CD8-positive, alpha-beta memory T cell (primary cell): ENCODE measurements around the gene CD1C. TPM values are rescaled to one million over a fixed set of nuclear protein-coding genes. Genes with fewer than 3 reads are reported as not detected.
"Not testable (repeated sequence)": the region's sequence is repeated elsewhere in the genome, so short reads cannot be mapped to it uniquely, and the experiment has no call there.

ENCODE experiments used
- CTCF ChIA-PET: fragments of 350-600 bp; sonication (Branson Sonifier 250); formaldehyde crosslinking; loops from one replicate; lab custom pipeline; 2021; ENCODE audit warnings: antibody characterized with exemption; lab: Charles Lee
- POLR2A ChIA-PET: fragments of 350-600 bp; sonication (Branson Sonifier 250); formaldehyde crosslinking; loops from one replicate; lab custom pipeline; 2021; ENCODE audit warnings: antibody characterized with exemption; lab: Charles Lee
- DNase-seq, 5 donors: peaks; one replicate each; pipeline versions ENCODE4 v3.0.0 to v3.0.0-alpha.2; 2020 to 2022; ENCODE audit warnings: mixed read lengths in 1 of 5
- H3K27ac ChIP-seq: one replicate; pipeline ENCODE4 v1.7.0; 2013; ENCODE audit warnings: low read depth, mild to moderate bottlenecking, low read length, moderate library complexity
- H3K27me3 ChIP-seq: 2 replicates; pipeline ENCODE4 v1.7.0; 2013; ENCODE audit warnings: low read length, mild to moderate bottlenecking; ENCODE audit not compliant: insufficient read depth, poor library complexity, severe bottlenecking
- H3K36me3 ChIP-seq: 2 replicates; pipeline ENCODE4 v1.7.0; 2013; ENCODE audit warnings: mild to moderate bottlenecking, low read length, moderate library complexity; ENCODE audit not compliant: insufficient read depth
- H3K4me1 ChIP-seq: 2 replicates; pipeline ENCODE4 v1.7.0; 2013; ENCODE audit warnings: mild to moderate bottlenecking, low read length, moderate library complexity; ENCODE audit not compliant: insufficient read depth
- H3K4me3 ChIP-seq: 2 replicates; pipeline ENCODE4 v1.7.0; 2013; ENCODE audit warnings: mild to moderate bottlenecking, low read length
- H3K9me3 ChIP-seq: 2 replicates; pipeline ENCODE4 v1.7.0; 2013; ENCODE audit warnings: mild to moderate bottlenecking, low read length
- H3K27ac Mint-ChIP-seq, 8 donors: one replicate each; pipeline ENCODE4 v1.8.0; 2020 to 2021; ENCODE audit warnings: mixed read lengths in 8 of 8, mild to moderate bottlenecking in 6 of 8, inconsistent platforms in 3 of 8, moderate library complexity in 3 of 8
- H3K27me3 Mint-ChIP-seq, 2 donors: one replicate each; pipeline ENCODE4 v1.8.0; 2020 to 2021; ENCODE audit warnings: mixed read lengths in 2 of 2, mild to moderate bottlenecking in 1 of 2, moderate library complexity in 1 of 2
- H3K36me3 Mint-ChIP-seq, 3 donors: one replicate each; pipeline ENCODE4 v1.8.0; 2020 to 2021; ENCODE audit warnings: mixed read lengths in 3 of 3, inconsistent platforms in 1 of 3, mild to moderate bottlenecking in 1 of 3
- H3K4me1 Mint-ChIP-seq, 3 donors: one replicate each; pipeline ENCODE4 v1.8.0; 2020 to 2021; ENCODE audit warnings: mixed read lengths in 3 of 3, inconsistent platforms in 1 of 3, mild to moderate bottlenecking in 1 of 3
- H3K4me3 Mint-ChIP-seq, 7 donors: one replicate each; pipeline ENCODE4 v1.8.0; 2020 to 2021; ENCODE audit warnings: mixed read lengths in 7 of 7, mild to moderate bottlenecking in 6 of 7, moderate library complexity in 4 of 7, inconsistent platforms in 2 of 7
- H3K9me3 Mint-ChIP-seq, 5 donors: one replicate each; pipeline ENCODE4 v1.8.0; 2020 to 2022; ENCODE audit warnings: mixed read lengths in 5 of 5, mild to moderate bottlenecking in 3 of 5, moderate library complexity in 2 of 5, inconsistent platforms in 1 of 5
- polyA plus RNA-seq: library from polyadenylated mRNA; unstranded; fragments of 300-500 nt; fragmentation: Illumina TruSeq; gene quantifications from one replicate; pipeline ENCODE4 v1.2.3, GENCODE V29; 2021
- total RNA-seq, 2 experiments: library from RNA; stranded (reverse); gene quantifications; one replicate each; pipeline ENCODE4 v1.2.3, GENCODE V29; 2021

Gene CD1C
- under 1 TPM; 0.31 to 0.37 TPM for total RNA-seq
- not detected for polyA plus RNA-seq

DNA sequence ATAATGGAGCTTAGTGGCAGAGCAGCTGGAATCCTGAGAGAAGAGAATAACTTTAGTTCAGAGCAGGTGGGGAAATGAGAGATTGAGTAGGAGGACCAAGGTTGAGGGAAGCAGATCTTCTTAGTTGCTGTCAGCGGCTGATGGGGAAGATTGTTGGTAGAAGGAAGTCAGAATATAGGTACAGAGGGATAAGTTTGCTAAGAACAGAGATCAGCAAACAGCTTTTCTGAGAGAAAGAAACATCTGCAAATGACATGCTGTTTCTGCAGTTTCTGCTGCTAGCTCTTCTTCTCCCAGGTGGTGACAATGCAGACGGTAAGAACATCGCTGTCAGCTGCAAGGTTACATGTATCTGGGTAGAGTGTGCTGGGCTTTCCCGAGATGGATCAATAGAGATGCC is at the start of gene CD1C:
TSS of gene CD1C (plus strand) at position 113 of the 400 bp plus-strand sequence. CDS start at position 255, 142 bp downstream.
- no peak for DNase-seq
- Histone ChIP-seq H3K4me1 (no peaks in the 10 kb centered on the region), H3K4me3 (no peak within 1 kb of the TSS), H3K27ac (no peak within 1 kb of the TSS), H3K27me3 (no peaks in the 10 kb centered on the region), H3K9me3 (no peaks in the 10 kb centered on the region), H3K36me3 (no peaks in the 10 kb centered on the region)
- Mint-ChIP-seq H3K36me3 (no peaks in the 10 kb centered on the region), H3K27ac (no peak within 1 kb of the TSS), H3K4me3 (no peak within 1 kb of the TSS), H3K27me3 (peaks cover 8 to 26% of the 10 kb centered on the region in 2 donors), H3K4me1 (peaks cover 9 to 11% (median 10%) of the 10 kb centered on the region in 3 donors), H3K9me3 (no peaks in the 10 kb centered on the region)
- ChIA-PET POLR2A (no interaction called here), CTCF (no interaction called here)

DNA sequence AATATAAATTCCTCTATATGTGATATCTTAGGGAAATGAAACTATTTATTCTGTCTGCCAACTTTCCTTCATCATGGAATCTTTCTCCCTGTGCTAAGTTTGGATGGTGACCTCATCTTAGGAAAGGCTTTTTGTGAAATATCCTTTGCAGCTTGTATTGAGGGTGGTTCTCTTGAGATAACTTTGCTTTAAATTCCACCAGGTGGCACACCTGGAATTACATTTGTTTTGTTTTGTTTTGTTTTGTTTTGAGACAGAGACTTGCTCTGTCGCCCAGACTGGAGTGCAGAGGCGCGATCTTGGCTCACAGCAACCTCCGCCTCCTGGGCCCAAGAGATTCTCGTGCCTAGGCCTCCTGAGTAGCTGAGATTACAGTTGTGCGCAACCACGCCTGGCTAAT is 43.1 kb upstream of the CD1C start:
- ChIA-PET CTCF (interaction anchor here (1.2 kb wide), 1 partner anchor 43 kb away, joined by 3 read pairs; no protein-coding TSS in a partner anchor), POLR2A (no interaction called here)
- Histone ChIP-seq H3K9me3 (no peaks in the 10 kb centered on the region), H3K27me3 (no peaks in the 10 kb centered on the region), H3K36me3 (no peaks in the 10 kb centered on the region), H3K4me1 (peaks cover 24% of the 10 kb centered on the region), H3K27ac (no peak overlapping the region), H3K4me3 (no peak overlapping the region)
- Mint-ChIP-seq H3K27ac (no peak overlapping the region), H3K4me1 (peaks cover 22 to 26% (median 24%) of the 10 kb centered on the region in 3 donors), H3K27me3 (peaks cover 13 to 15% of the 10 kb centered on the region in 2 donors), H3K4me3 (no peak overlapping the region), H3K9me3 (peaks cover 0 to 3% (median 0%) of the 10 kb centered on the region in 5 donors), H3K36me3 (peaks cover 0 to 5% (median 0%) of the 10 kb centered on the region in 3 donors)
- no peak for DNase-seq

DNA sequence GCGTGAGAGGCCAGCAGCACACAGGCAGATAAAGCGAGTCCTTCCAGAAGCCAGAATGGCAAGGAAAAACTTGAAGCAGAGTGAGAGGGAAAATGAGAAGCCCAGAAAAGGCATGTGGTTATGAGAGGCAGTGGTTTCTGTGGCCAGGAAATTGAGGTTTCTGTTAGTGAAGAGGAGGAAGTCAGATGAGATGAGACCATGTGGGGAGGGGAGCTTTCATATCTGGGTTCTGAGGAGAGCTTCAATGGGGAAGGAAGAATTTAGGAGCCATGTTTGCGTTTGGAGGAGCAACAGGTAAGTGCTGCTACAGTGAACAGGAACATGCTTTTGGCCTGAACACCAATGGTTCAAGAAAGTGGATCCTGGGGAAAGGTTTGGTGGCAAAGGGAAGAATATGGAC is 41.6 kb upstream of the CD1C start:
- no peak overlapping the region for H3K4me3 ChIP-seq

DNA sequence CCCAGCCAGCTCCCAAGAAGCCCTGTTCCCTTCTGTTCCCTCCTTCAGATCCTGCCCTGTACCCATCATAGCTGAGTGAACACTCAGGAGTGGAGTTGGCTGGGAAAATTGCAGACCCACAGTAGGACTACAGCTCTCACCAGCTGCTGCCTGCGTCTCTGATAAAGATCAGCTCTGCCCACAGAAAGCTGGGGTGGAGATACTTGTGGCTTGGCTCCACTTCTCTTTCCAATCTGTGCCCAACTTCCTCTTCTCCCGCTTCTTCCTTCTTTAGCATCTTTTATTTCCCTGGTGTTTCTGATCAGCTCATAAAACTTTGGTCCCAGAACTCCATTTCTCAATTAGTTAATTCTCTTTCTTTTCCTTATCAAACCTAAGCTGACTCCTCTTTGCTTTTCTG is 41.0 kb upstream of the CD1C start:
- Mint-ChIP-seq H3K36me3 (peaks cover 0 to 5% (median 0%) of the 10 kb centered on the region in 3 donors), H3K4me1 (peaks cover 22 to 26% (median 24%) of the 10 kb centered on the region in 3 donors), H3K27ac (no peak overlapping the region), H3K4me3 (peak overlapping the region in 3 of 7 donors; percentile 18 to 74 (median 34)), H3K9me3 (no peaks in the 10 kb centered on the region), H3K27me3 (peaks cover 13 to 19% of the 10 kb centered on the region in 2 donors)
- ChIA-PET CTCF (interaction anchor here (1.2 kb wide), 1 partner anchor 44 kb away, joined by 4 read pairs; no protein-coding TSS in a partner anchor), POLR2A (no interaction called here)
- H3K27me3 ChIP-seq = no peaks in the 10 kb centered on the region
- no peak overlapping the region for H3K27ac ChIP-seq
- no peak overlapping the region for H3K4me3 ChIP-seq
- H3K36me3 ChIP-seq = no peaks in the 10 kb centered on the region
- H3K9me3 ChIP-seq = no peaks in the 10 kb centered on the region
- DNase-seq = no peak
- H3K4me1 ChIP-seq = peaks cover 24% of the 10 kb centered on the region

More for the DNA sequence above, 41.6 kb upstream of the CD1C start:
- Histone ChIP-seq H3K9me3 (no peaks in the 10 kb centered on the region), H3K27ac (no peak overlapping the region), H3K4me1 (peaks cover 24% of the 10 kb centered on the region), H3K27me3 (no peaks in the 10 kb centered on the region), H3K36me3 (no peaks in the 10 kb centered on the region)
- peak in 4 of 5 donors; percentile 18 to 55 (median 33) for DNase-seq
- POLR2A ChIA-PET = no interaction called here
- Mint-ChIP-seq H3K4me3 (peak overlapping the region; percentile 2 to 65 (median 42)), H3K4me1 (peaks cover 22 to 26% (median 24%) of the 10 kb centered on the region in 3 donors), H3K27ac (peak overlapping the region in 2 of 8 donors; percentile 1 to 11), H3K36me3 (peaks cover 0 to 5% (median 0%) of the 10 kb centered on the region in 3 donors), H3K27me3 (peaks cover 13 to 19% of the 10 kb centered on the region in 2 donors), H3K9me3 (no peaks in the 10 kb centered on the region)
- CTCF ChIA-PET = interaction anchor here (1.2 kb wide), 1 partner anchor 44 kb away, joined by 4 read pairs; no protein-coding TSS in a partner anchor

DNA sequence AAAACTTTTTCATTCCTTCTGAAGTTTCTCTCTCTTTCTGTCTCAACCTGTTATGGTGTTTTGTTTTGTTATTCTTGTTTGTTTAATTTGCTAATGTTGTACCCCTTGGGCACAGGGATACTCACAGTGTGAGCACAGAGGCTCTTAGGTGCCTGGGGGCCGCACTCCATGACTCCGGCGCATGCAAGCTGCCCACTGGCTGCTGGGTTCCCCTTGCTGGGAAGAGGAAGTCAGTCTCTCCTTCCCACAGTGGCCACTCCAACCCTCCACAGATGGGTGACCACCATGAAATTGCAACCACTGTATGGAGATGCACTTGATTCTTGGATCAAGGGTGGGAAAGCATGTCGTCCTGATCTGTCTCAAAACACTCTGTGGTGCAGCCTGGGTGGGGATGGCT is 40.1 kb upstream of the CD1C start:
- no peak overlapping the region for H3K27ac ChIP-seq
- H3K4me3 Mint-ChIP-seq = no peak overlapping the region
- H3K9me3 ChIP-seq = no peaks in the 10 kb centered on the region
- ChIA-PET POLR2A (no interaction called here), CTCF (no interaction called here)
- H3K36me3 Mint-ChIP-seq = peaks cover 0 to 5% (median 0%) of the 10 kb centered on the region in 3 donors
- H3K36me3 ChIP-seq = no peaks in the 10 kb centered on the region
- H3K27ac Mint-ChIP-seq = no peak overlapping the region
- H3K27me3 Mint-ChIP-seq = peaks cover 11 to 19% of the 10 kb centered on the region in 2 donors
- no peaks in the 10 kb centered on the region for H3K9me3 Mint-ChIP-seq
- no peaks in the 10 kb centered on the region for H3K27me3 ChIP-seq
- H3K4me1 Mint-ChIP-seq = peaks cover 22 to 26% (median 24%) of the 10 kb centered on the region in 3 donors
- H3K4me3 ChIP-seq = no peak overlapping the region
- DNase-seq = no peak
- H3K4me1 ChIP-seq = peaks cover 24% of the 10 kb centered on the region

GRCh38 chr1:158251163-158251562 is 38.6 kb upstream of the CD1C start:
- Mint-ChIP-seq H3K9me3 (no peaks in the 10 kb centered on the region), H3K27ac (peak overlapping the region in 1 of 8 donors; percentile 61), H3K27me3 (peaks cover 6 to 19% of the 10 kb centered on the region in 2 donors), H3K36me3 (peaks cover 0 to 5% (median 0%) of the 10 kb centered on the region in 3 donors), H3K4me1 (peaks cover 22 to 26% (median 24%) of the 10 kb centered on the region in 3 donors), H3K4me3 (no peak overlapping the region)
- ChIA-PET POLR2A (no interaction called here), CTCF (no interaction called here)
- Histone ChIP-seq H3K9me3 (no peaks in the 10 kb centered on the region), H3K4me1 (peaks cover 24% of the 10 kb centered on the region), H3K27ac (no peak overlapping the region), H3K27me3 (no peaks in the 10 kb centered on the region), H3K36me3 (no peaks in the 10 kb centered on the region), H3K4me3 (no peak overlapping the region)
- DNase-seq = no peak

GRCh38 chr1:158255656-158256055 is 34.1 kb upstream of the CD1C start:
- Mint-ChIP-seq H3K27me3 (peaks cover 4 to 31% of the 10 kb centered on the region in 2 donors), H3K27ac (no peak overlapping the region), H3K4me3 (no peak overlapping the region), H3K36me3 (peaks cover 0 to 5% (median 0%) of the 10 kb centered on the region in 3 donors), H3K4me1 (peaks cover 0 to 5% (median 0%) of the 10 kb centered on the region in 3 donors), H3K9me3 (no peaks in the 10 kb centered on the region)
- no peaks in the 10 kb centered on the region for H3K36me3 ChIP-seq
- no peaks in the 10 kb centered on the region for H3K9me3 ChIP-seq
- H3K27me3 ChIP-seq = no peaks in the 10 kb centered on the region
- H3K4me3 ChIP-seq = no peak overlapping the region
- ChIA-PET POLR2A (no interaction called here), CTCF (no interaction called here)
- no peak overlapping the region for H3K27ac ChIP-seq
- no peak for DNase-seq
- H3K4me1 ChIP-seq = no peaks in the 10 kb centered on the region

- H3K9me3 ChIP-seq, H3K27ac Mint-ChIP-seq, H3K9me3 Mint-ChIP-seq, H3K4me1 ChIP-seq, H3K4me3 ChIP-seq, H3K4me3 Mint-ChIP-seq, H3K27me3 ChIP-seq, H3K27ac ChIP-seq, CTCF ChIA-PET, H3K36me3 Mint-ChIP-seq, H3K4me1 Mint-ChIP-seq, DNase-seq, POLR2A ChIA-PET, H3K36me3 ChIP-seq: not testable (repeated sequence)
- H3K27me3 Mint-ChIP-seq = peaks cover 6 to 35% of the 10 kb centered on the region in 2 donors
These were observed 33.0 kb upstream of the CD1C start for GRCh38 chr1:158256747-158257146.
